Spleen (tissue), 7 donors: Measurements from ENCODE around the gene ATG9A.

ENCODE experiments used
- POLR2AphosphoS5 ChIP-seq, 3 donors: sonication (generic); formaldehyde crosslinking; IDR thresholded peaks; one replicate each; pipeline ENCODE4 v1.5.1; 2017; ENCODE audit warnings: antibody characterized with exemption in 3 of 3
- TF ChIP-seq, protein P1 (sequence below), 11 experiments: fragments of 200-600 bp in 7 of 11; fragments of 450-650 bp in 4 of 11; sonication (generic) in 4 of 11; IDR thresholded peaks in 8 of 11; conservative IDR thresholded peaks in 3 of 11; 1 replicate in 7 of 11; 2 replicates in 4 of 11; pipeline versions ENCODE4 v1.4.0 to v1.8.0; 2016 to 2021; ENCODE audit warnings: antibody characterized with exemption in 11 of 11, inconsistent platforms in 4 of 11, mild to moderate bottlenecking in 1 of 11
- donor health status: DM: no; HTN: no; CAD: no; lungs with moderate emphysema.
- donor health status: DM: no; HTN: no; CAD: no.
- donor health status: DM: no; HTN: no; CAD: no.

DNA sequence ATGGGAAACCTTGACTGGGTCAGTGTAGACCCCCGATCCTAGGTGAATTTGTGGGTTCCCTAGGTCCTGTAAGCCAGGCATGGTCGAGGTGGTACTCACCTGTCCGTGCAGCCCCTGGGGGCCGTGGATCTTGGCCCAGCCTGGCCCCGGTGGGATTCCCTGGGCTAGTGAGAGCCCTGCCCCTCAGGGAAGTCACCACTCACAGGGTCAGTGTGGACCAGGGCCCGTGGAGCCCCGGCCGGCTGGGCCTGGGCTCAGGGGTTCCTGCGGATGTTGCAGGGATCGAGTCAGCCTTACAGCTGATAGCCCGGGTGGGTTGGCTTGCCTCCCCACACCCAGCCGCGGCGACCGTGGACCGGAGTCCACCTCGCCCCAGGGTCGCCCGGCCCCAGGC lies 528 bp downstream of the ATG9A start:
- TF ChIP-seq, protein P1, sequence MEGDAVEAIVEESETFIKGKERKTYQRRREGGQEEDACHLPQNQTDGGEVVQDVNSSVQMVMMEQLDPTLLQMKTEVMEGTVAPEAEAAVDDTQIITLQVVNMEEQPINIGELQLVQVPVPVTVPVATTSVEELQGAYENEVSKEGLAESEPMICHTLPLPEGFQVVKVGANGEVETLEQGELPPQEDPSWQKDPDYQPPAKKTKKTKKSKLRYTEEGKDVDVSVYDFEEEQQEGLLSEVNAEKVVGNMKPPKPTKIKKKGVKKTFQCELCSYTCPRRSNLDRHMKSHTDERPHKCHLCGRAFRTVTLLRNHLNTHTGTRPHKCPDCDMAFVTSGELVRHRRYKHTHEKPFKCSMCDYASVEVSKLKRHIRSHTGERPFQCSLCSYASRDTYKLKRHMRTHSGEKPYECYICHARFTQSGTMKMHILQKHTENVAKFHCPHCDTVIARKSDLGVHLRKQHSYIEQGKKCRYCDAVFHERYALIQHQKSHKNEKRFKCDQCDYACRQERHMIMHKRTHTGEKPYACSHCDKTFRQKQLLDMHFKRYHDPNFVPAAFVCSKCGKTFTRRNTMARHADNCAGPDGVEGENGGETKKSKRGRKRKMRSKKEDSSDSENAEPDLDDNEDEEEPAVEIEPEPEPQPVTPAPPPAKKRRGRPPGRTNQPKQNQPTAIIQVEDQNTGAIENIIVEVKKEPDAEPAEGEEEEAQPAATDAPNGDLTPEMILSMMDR (IDR thresholded peaks at IDR 0.05 in 8 of 11, conservative IDR thresholded peaks at IDR 0.05 in 3 of 11): no peak
- no peak for TF ChIP-seq POLR2AphosphoS5 (IDR thresholded peaks at IDR 0.05)
